OCI-LY7 (cell line): Measurements from ENCODE around the gene PTGES.

Experiments
- CTCF ChIP-seq: fragments of 200-600 bp; sonication (generic); conservative IDR thresholded peaks from 2 replicates; pipeline ENCODE4 v1.5.1; 2014; ENCODE audit warnings: mild to moderate bottlenecking, antibody characterized with exemption, low read length, moderate library complexity, mixed read lengths
- EZH2phosphoT487 ChIP-seq: fragments of 200-600 bp; sonication (generic); IDR thresholded peaks from 2 replicates; pipeline ENCODE4 v1.6.1; 2018; ENCODE audit warnings: low read depth, borderline replicate concordance, mild to moderate bottlenecking, mixed run types, antibody characterized with exemption, low read length, moderate library complexity, mixed read lengths

GRCh38 chr9:129722913-129723312 is 29.9 kb downstream of the PTGES start:
- TF ChIP-seq CTCF, result no peak
- no peak for TF ChIP-seq EZH2phosphoT487
